ENCODE data around the gene RPP25L. TPM values are rescaled to one million over a fixed set of nuclear protein-coding genes. Genes with fewer than 3 reads are reported as not detected.
A peak's percentile ranks its signal among the peaks of the same experiment; 100 is the strongest.

Gene RPP25L
- total and polyA plus RNA-seq, 9 of the 15 experiments (the other 6 are each of a cell fraction or from before 2014, with no cell fraction given), result 16.3 to 43.7 (median 29.0) TPM

DNA sequence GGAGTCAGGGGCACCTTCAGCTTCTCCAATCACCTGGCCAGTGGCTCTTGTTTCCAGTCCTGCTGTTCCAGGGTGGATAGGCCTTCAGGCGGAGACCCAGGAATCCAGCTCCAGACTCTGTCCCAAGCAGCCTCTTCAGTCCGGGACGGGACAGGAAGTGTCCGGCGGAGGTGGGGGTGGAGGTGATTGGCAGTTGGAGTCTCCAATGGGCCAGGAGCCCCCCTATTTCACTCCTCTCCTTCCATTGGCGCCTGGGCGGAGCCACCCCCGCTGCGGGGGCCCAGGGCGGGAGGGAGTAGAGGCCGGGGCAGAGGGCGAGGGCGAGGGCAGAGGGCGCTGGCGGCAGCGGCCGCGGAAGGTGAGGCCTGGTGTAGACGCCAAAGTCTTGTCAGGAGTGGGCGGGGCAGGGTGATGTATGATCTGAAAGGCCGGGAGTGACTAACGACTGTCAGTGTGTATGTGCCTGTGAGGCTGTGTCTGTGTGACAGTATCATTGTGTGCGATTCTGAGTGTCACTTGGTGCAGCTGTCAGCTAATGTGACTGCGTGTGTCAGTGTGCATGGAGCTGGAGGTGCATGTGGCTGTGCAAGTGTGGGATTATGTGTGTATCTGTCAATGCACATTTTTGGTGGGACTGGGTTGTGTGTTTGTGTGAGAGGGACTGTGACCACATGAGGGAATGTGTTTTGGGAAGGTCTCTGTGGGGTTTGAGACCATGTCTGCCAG lies 40.1 kb upstream of the RPP25L start, which contains the start of gene IL11RA (continued):
- TF ChIP-seq, protein P1, sequence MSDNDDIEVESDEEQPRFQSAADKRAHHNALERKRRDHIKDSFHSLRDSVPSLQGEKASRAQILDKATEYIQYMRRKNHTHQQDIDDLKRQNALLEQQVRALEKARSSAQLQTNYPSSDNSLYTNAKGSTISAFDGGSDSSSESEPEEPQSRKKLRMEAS (CRISPR knock-in tag; IDR thresholded peaks at IDR 0.05), result no peak
- no peak for TF ChIP-seq ZNF253 (CRISPR knock-in tag; conservative IDR thresholded peaks at IDR 0.05)
- no peak for TF ChIP-seq ETV5 (CRISPR knock-in tag; IDR thresholded peaks at IDR 0.05; ENCODE audit: low read depth)
- TF ChIP-seq DACH1 (IDR thresholded peaks at IDR 0.05; ENCODE audit: partially characterized antibody), result no peak
- TF ChIP-seq PHB (CRISPR knock-in tag; IDR thresholded peaks at IDR 0.05), result no peak
- TF ChIP-seq ZNF696 (CRISPR knock-in tag; conservative IDR thresholded peaks at IDR 0.05), result no peak
- TF ChIP-seq ZNF282 (CRISPR knock-in tag; IDR thresholded peaks at IDR 0.05), result no peak
- no peak for TF ChIP-seq HSF4 (CRISPR knock-in tag; IDR thresholded peaks at IDR 0.05; ENCODE audit: borderline replicate concordance)
- no peak for TF ChIP-seq ZNF445 (CRISPR knock-in tag; IDR thresholded peaks at IDR 0.05; ENCODE audit: low read depth)
- TF ChIP-seq NFE2 (IDR thresholded peaks at IDR 0.05; ENCODE audit: low read depth), result 0 out of 2 replicates have a peak, but pooled peaks have one; percentile 11
- TF ChIP-seq, protein P2, sequence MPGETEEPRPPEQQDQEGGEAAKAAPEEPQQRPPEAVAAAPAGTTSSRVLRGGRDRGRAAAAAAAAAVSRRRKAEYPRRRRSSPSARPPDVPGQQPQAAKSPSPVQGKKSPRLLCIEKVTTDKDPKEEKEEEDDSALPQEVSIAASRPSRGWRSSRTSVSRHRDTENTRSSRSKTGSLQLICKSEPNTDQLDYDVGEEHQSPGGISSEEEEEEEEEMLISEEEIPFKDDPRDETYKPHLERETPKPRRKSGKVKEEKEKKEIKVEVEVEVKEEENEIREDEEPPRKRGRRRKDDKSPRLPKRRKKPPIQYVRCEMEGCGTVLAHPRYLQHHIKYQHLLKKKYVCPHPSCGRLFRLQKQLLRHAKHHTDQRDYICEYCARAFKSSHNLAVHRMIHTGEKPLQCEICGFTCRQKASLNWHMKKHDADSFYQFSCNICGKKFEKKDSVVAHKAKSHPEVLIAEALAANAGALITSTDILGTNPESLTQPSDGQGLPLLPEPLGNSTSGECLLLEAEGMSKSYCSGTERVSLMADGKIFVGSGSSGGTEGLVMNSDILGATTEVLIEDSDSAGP (CRISPR knock-in tag; IDR thresholded peaks at IDR 0.05), result 0 out of 2 replicates have a peak, but pooled peaks have one; percentile 65
- TF ChIP-seq, protein P3, sequence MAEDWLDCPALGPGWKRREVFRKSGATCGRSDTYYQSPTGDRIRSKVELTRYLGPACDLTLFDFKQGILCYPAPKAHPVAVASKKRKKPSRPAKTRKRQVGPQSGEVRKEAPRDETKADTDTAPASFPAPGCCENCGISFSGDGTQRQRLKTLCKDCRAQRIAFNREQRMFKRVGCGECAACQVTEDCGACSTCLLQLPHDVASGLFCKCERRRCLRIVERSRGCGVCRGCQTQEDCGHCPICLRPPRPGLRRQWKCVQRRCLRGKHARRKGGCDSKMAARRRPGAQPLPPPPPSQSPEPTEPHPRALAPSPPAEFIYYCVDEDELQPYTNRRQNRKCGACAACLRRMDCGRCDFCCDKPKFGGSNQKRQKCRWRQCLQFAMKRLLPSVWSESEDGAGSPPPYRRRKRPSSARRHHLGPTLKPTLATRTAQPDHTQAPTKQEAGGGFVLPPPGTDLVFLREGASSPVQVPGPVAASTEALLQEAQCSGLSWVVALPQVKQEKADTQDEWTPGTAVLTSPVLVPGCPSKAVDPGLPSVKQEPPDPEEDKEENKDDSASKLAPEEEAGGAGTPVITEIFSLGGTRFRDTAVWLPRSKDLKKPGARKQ (CRISPR knock-in tag; IDR thresholded peaks at IDR 0.05), result no peak
- no peak for TF ChIP-seq FOXP1 (CRISPR knock-in tag; IDR thresholded peaks at IDR 0.05)
- no peak for TF ChIP-seq ZNF24 (IDR thresholded peaks at IDR 0.05)
- TF ChIP-seq SMARCC2 (IDR thresholded peaks at IDR 0.05; ENCODE audit: low read depth), result no peak
- TF ChIP-seq ZNF311 (CRISPR knock-in tag; IDR thresholded peaks at IDR 0.05), result no peak
- no peak for TF ChIP-seq ZNF324 (CRISPR knock-in tag; IDR thresholded peaks at IDR 0.05)
- no peak for TF ChIP-seq ZBTB8A (IDR thresholded peaks at IDR 0.05; ENCODE audit: partially characterized antibody)
- TF ChIP-seq PURB (CRISPR knock-in tag; IDR thresholded peaks at IDR 0.05; ENCODE audit: low read depth), result no peak
- TF ChIP-seq, protein P4, sequence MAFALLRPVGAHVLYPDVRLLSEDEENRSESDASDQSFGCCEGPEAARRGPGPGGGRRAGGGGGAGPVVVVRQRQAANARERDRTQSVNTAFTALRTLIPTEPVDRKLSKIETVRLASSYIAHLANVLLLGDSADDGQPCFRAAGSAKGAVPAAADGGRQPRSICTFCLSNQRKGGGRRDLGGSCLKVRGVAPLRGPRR (CRISPR knock-in tag; IDR thresholded peaks at IDR 0.05), result no peak
- TF ChIP-seq KDM4B (IDR thresholded peaks at IDR 0.05; ENCODE audit: borderline replicate concordance in 2 of 2, low read depth in 1 of 2), result no peak
- TF ChIP-seq PRPF4 (IDR thresholded peaks at IDR 0.05; ENCODE audit: insufficient read depth, low read depth, low read length, poor library complexity, severe bottlenecking), result no peak
- no peak for TF ChIP-seq ZNF57 (CRISPR knock-in tag; IDR thresholded peaks at IDR 0.05)
- TF ChIP-seq SMAD4 (CRISPR knock-in tag; conservative IDR thresholded peaks at IDR 0.05), result peak; percentile 59

All from K562 (cell line).